HepG2 (cell line): ENCODE measurements around the gene ARFIP1. TPM values are rescaled to one million over a fixed set of nuclear protein-coding genes. Genes with fewer than 3 reads are reported as not detected.

ENCODE experiments used
- ATAC-seq: fragments of 200-7000 bp; cut with Tn5 transposase; 3 replicates; pipeline ENCODE4 v1.9.1; 2020; ENCODE audit warnings: mild to moderate bottlenecking, moderate library complexity
- BruUV-seq: library from RNA; stranded (reverse); fragments of 400-500 nt; replicated peaks from 2 replicates; lab custom pipeline; 2021; lab: Mats Ljungman, UMichigan
- CTCF ChIA-PET: fragments of 300-600 bp; formaldehyde crosslinking; extraction: SDS; loops from one replicate; lab custom pipeline; 2021; ENCODE audit warnings: low total read pairs, inconsistent platforms, low intra/inter-chr PET ratio; lab: Yijun Ruan, JAX
- POLR2A ChIA-PET: fragments of 350-600 bp; sonication (Branson Sonifier 250); formaldehyde crosslinking; loops from one replicate; lab custom pipeline; 2020; ENCODE audit warnings: antibody characterized with exemption, inconsistent platforms; lab: Yijun Ruan, JAX
- DNase-seq: peaks from one replicate; pipeline ENCODE4 v3.0.0-alpha.2; 2015; ENCODE audit warnings: low spot score
- FAIRE-seq: peaks from 3 replicates; lab custom pipeline; 2011; peaks lifted over from hg19 to GRCh38; lab: Jason Lieb, UNC
- H2AFZ ChIP-seq: one replicate; pipeline ENCODE4 v1.6.1; 2011; ENCODE audit warnings: low read length, inconsistent platforms
- H3K27ac ChIP-seq: fragments of 300-600 bp; 3 replicates; pipeline ENCODE4 v1.8.0; 2011; ENCODE audit warnings: mixed run types, mild to moderate bottlenecking, mixed read lengths, low read length, inconsistent platforms; ENCODE audit not compliant: insufficient read depth; ENCODE audit errors: extremely low read length
- H3K27me3 ChIP-seq, 2 experiments: fragments of 200-600 bp in 1 of 2; 2 replicates in 1 of 2; 3 replicates in 1 of 2; pipeline versions ENCODE4 v1.6.0 to v1.8.0; 2011; ENCODE audit warnings: low read length in 2 of 2, mild to moderate bottlenecking in 2 of 2, moderate library complexity in 2 of 2, inconsistent platforms in 1 of 2; ENCODE audit not compliant: insufficient read depth in 2 of 2, control insufficient read depth in 1 of 2
- H3K36me3 ChIP-seq, 2 experiments: fragments of 200-600 bp in 1 of 2; replicated peaks in 1 of 2; 2 replicates in 1 of 2; 3 replicates in 1 of 2; pipeline versions ENCODE4 v1.5.1 to v1.8.0; 2011; ENCODE audit warnings: low read length in 2 of 2, inconsistent platforms in 1 of 2; ENCODE audit not compliant: insufficient read depth in 2 of 2, control insufficient read depth in 1 of 2
- H3K4me1 ChIP-seq: 2 replicates; pipeline ENCODE4 v1.5.1; 2012; ENCODE audit warnings: low read length, inconsistent platforms; ENCODE audit not compliant: insufficient read depth
- H3K4me2 ChIP-seq: 2 replicates; pipeline ENCODE4 v1.6.0; 2011; ENCODE audit warnings: low read depth, low read length, inconsistent platforms
- H3K4me3 ChIP-seq, 3 experiments: fragments of 200-600 bp in 1 of 3; sonication (generic), shearing (Covaris generic) in 1 of 3; replicated peaks in 1 of 3; 2 replicates each; pipeline ENCODE4 v1.5.1; 2011 to 2016; ENCODE audit warnings: low read length in 3 of 3, inconsistent platforms in 2 of 3, low read depth in 2 of 3, mild to moderate bottlenecking in 2 of 3, control low read depth in 1 of 3, mixed read lengths in 1 of 3; ENCODE audit not compliant: insufficient read depth in 1 of 3
- H3K79me2 ChIP-seq: one replicate; pipeline ENCODE4 v1.6.1; 2011; ENCODE audit warnings: low read length, inconsistent platforms; ENCODE audit not compliant: insufficient read depth
- H3K9ac ChIP-seq: 2 replicates; pipeline ENCODE4 v1.6.0; 2011; ENCODE audit warnings: mild to moderate bottlenecking, low read depth, low read length, inconsistent platforms; ENCODE audit not compliant: insufficient read depth
- H3K9me3 ChIP-seq: 2 replicates; pipeline ENCODE4 v1.5.1; 2012; ENCODE audit warnings: mild to moderate bottlenecking, low read length
- H4K20me1 ChIP-seq: 2 replicates; pipeline ENCODE4 v1.6.0; 2011; ENCODE audit warnings: inconsistent platforms, mild to moderate bottlenecking, low read length, moderate library complexity; ENCODE audit not compliant: insufficient read depth
- FOXP1 ChIP-seq, 2 experiments: fragments of 450-650 bp in 1 of 2; IDR thresholded peaks; 2 replicates each; pipeline ENCODE4 v1.6.1; 2017 to 2018; ENCODE audit warnings: antibody characterized with exemption in 1 of 2
- HCFC1 ChIP-seq: fragments of 150-350 bp; IDR thresholded peaks from 2 replicates; pipeline ENCODE4 v1.6.1; 2014; ENCODE audit warnings: low read depth, low read length
- LCORL ChIP-seq, 2 experiments: fragments of 450-650 bp in 1 of 2; sonication (generic) in 1 of 2; formaldehyde crosslinking in 1 of 2; IDR thresholded peaks; 2 replicates each; pipeline versions ENCODE4 v1.5.0 to v1.6.1; 2017 to 2020; ENCODE audit warnings: antibody characterized with exemption in 1 of 2, missing genetic modification reagents in 1 of 2
- MAFG ChIP-seq: sonication (generic); formaldehyde crosslinking; IDR thresholded peaks from 2 replicates; pipeline ENCODE4 v1.5.1; 2020; ENCODE audit warnings: mild to moderate bottlenecking, missing genetic modification reagents
- MTF2 ChIP-seq: sonication (generic); formaldehyde crosslinking; IDR thresholded peaks from 2 replicates; pipeline ENCODE4 v1.5.0; 2020; ENCODE audit warnings: missing genetic modification reagents, borderline replicate concordance
- MXD3 ChIP-seq: IDR thresholded peaks from 2 replicates; pipeline ENCODE4 v1.6.1; 2016; ENCODE audit warnings: mild to moderate bottlenecking, missing biosample characterization, missing genetic modification reagents
- RXRA ChIP-seq: sonication (generic); formaldehyde crosslinking; IDR thresholded peaks from 2 replicates; pipeline ENCODE4 v1.5.1; 2020; ENCODE audit warnings: missing genetic modification reagents
- SP2 ChIP-seq: sonication (generic); formaldehyde crosslinking; IDR thresholded peaks from 2 replicates; pipeline ENCODE4 v1.5.1; 2020; ENCODE audit warnings: mild to moderate bottlenecking, missing genetic modification reagents
- TEAD2 ChIP-seq: sonication (generic); formaldehyde crosslinking; IDR thresholded peaks from 2 replicates; pipeline ENCODE4 v1.9.0; 2021; ENCODE audit warnings: missing genetic modification reagents
- XRCC5 ChIP-seq: fragments of 200-400 bp; formaldehyde crosslinking; optimal IDR thresholded peaks from 2 replicates; pipeline ENCODE3; 2017; ENCODE audit warnings: mild to moderate bottlenecking, low read length
- ZBTB44 ChIP-seq: sonication (generic); formaldehyde crosslinking; IDR thresholded peaks from 2 replicates; pipeline ENCODE4 v1.4.0; 2020; ENCODE audit warnings: missing genetic modification reagents
- ZNF224 ChIP-seq: sonication (generic); formaldehyde crosslinking; IDR thresholded peaks from 2 replicates; pipeline ENCODE4 v1.5.0; 2020; ENCODE audit warnings: mild to moderate bottlenecking, missing genetic modification reagents
- ZNF354B ChIP-seq: sonication (generic); formaldehyde crosslinking; IDR thresholded peaks from 2 replicates; pipeline ENCODE4 v1.8.0; 2022; ENCODE audit warnings: mild to moderate bottlenecking, missing genetic modification reagents
- ZNF549 ChIP-seq: sonication (generic); formaldehyde crosslinking; IDR thresholded peaks from 2 replicates; pipeline ENCODE4 v1.5.0; 2020; ENCODE audit warnings: missing genetic modification reagents
- ZNF713 ChIP-seq: sonication (generic); formaldehyde crosslinking; IDR thresholded peaks from 2 replicates; pipeline ENCODE4 v1.4.0; 2020; ENCODE audit warnings: mild to moderate bottlenecking, missing genetic modification reagents
- ZNF768 ChIP-seq: sonication (generic); formaldehyde crosslinking; IDR thresholded peaks from 2 replicates; pipeline ENCODE4 v1.4.0; 2020; ENCODE audit warnings: missing genetic modification reagents
- ZNF782 ChIP-seq: sonication (generic); formaldehyde crosslinking; IDR thresholded peaks from 2 replicates; pipeline ENCODE4 v1.4.0; 2020; ENCODE audit warnings: missing genetic modification reagents, mild to moderate bottlenecking, borderline replicate concordance
- WGBS: methylation state at CpG from one replicate; pipeline ENCODE4 v1.1.6; 2017; ENCODE audit warnings: low lambda C conversion rate; 5-methylcytosine and 5-hydroxymethylcytosine counted together
- in situ Hi-C: cut with HindIII; loops from 2 replicates; pipeline ENCODE4 v1.10.0; 2017; ENCODE audit warnings: low pct_unique_long_range_greater_than_20kb; ENCODE audit not compliant: extremely low pct_ligation_motif_present
- intact Hi-C: fragments of 100-400 bp; cut with micrococcal nuclease; formaldehyde crosslinking; loops from one replicate; pipeline ENCODE4 v1.10.0; 2022; ENCODE audit not compliant: unreplicated experiment
- polyA plus RNA-seq, 8 experiments: library from polyadenylated mRNA; depleted of rRNA in 3 of 8; stranded (reverse) in 7 of 8; unstranded in 1 of 8; fragments of >200 nt; fragmentation: Illumina TruSeq in 4 of 8; extraction: Trizol in 4 of 8; gene quantifications; 2 replicates each; pipeline versions ENCODE4 v1.2.1 to v1.2.3, GENCODE V29; 2011 to 2016; ENCODE audit warnings: low read depth in 4 of 8, missing spikeins in 1 of 8, mixed read lengths in 1 of 8; ENCODE audit not compliant: insufficient read depth in 1 of 8
- total RNA-seq, 5 experiments: library from RNA; depleted of rRNA; stranded (reverse); fragments of >200 nt; fragmentation: Illumina TruSeq; extraction: Trizol; gene quantifications; 2 replicates each; pipeline ENCODE4 v1.2.3, GENCODE V29; 2016; ENCODE audit warnings: low read depth in 1 of 5
- TF ChIP-seq, protein P1 (sequence below): IDR thresholded peaks from 2 replicates; pipeline ENCODE4 v1.6.1; 2016; ENCODE audit warnings: missing compliant biosample characterization, missing genetic modification reagents, borderline replicate concordance

ARFIP1 gene
- total and polyA plus RNA-seq, 2 of the 13 experiments (the other 11 are each of a cell fraction or from before 2014, with no cell fraction given) = 9.9 to 27.7 TPM

GRCh38 chr4:152929888-152930287, 150.1 kb downstream of the ARFIP1 start:
- peaks cover 0 to 6% of the 10 kb centered on the region in 2 experiments; a peak in 1 of 5 replicates for H3K27me3 ChIP-seq
- in situ Hi-C loops (no loop called here), intact Hi-C loops (no loop called here)
- ATAC-seq = no peak
- H4K20me1 ChIP-seq = no peaks in the 10 kb centered on the region
- no peaks in the 10 kb centered on the region for H3K79me2 ChIP-seq
- no peak overlapping the region for H2AFZ ChIP-seq
- H3K9me3 ChIP-seq = no peaks in the 10 kb centered on the region
- H3K9ac ChIP-seq = no peak overlapping the region
- WGBS = 0% methylated on average over 1 of the region's 1 CpG
- H3K4me1 ChIP-seq = peaks cover 12% of the 10 kb centered on the region; the same call in 1 of the 2 replicates
- POLR2A ChIA-PET = no interaction called here
- no peak for DNase-seq
- CTCF ChIA-PET = no interaction called here
- no peak overlapping the region for H3K27ac ChIP-seq
- FAIRE-seq = no peak
- no peak overlapping the region for H3K4me3 ChIP-seq
- no TSS peak for BruUV-seq
- no peaks in the 10 kb centered on the region for H3K36me3 ChIP-seq
- TF ChIP-seq ZNF713 (CRISPR knock-in tag) (no peak), MXD3 (CRISPR knock-in tag) (no peak), MAFG (no peak), HCFC1 (no peak), ZNF224 (CRISPR knock-in tag) (no peak), ZNF549 (CRISPR knock-in tag) (no peak), RXRA (CRISPR knock-in tag) (no peak), LCORL (IDR thresholded peaks at IDR 0.05) (no peak), LCORL (CRISPR knock-in tag; IDR thresholded peaks at IDR 0.05) (no peak), FOXP1 (IDR thresholded peaks at IDR 0.05) (no peak), FOXP1 (CRISPR knock-in tag; IDR thresholded peaks at IDR 0.05) (no peak), MTF2 (no peak), ZNF354B (no peak), SP2 (no peak), TEAD2 (no peak), ZNF782 (CRISPR knock-in tag) (no peak), XRCC5 (no peak), ZNF768 (no peak), ZBTB44 (no peak)
- TF ChIP-seq, protein P1, sequence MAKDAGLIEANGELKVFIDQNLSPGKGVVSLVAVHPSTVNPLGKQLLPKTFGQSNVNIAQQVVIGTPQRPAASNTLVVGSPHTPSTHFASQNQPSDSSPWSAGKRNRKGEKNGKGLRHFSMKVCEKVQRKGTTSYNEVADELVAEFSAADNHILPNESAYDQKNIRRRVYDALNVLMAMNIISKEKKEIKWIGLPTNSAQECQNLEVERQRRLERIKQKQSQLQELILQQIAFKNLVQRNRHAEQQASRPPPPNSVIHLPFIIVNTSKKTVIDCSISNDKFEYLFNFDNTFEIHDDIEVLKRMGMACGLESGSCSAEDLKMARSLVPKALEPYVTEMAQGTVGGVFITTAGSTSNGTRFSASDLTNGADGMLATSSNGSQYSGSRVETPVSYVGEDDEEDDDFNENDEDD = no peak
- no peak overlapping the region for H3K4me2 ChIP-seq
